Measurements from ENCODE around the gene PHRF1.

GRCh38 chr11:624705-625635 lies 48.7 kb downstream of the PHRF1 start, which contains the start of gene CDHR5:
- TF ChIP-seq EP300 (conservative IDR thresholded peaks at IDR 0.05; ENCODE audit: poor library complexity, severe bottlenecking) (no peak), CTCF (IDR thresholded peaks at IDR 0.05; ENCODE audit: poor library complexity, severe bottlenecking) (no peak), REST (IDR thresholded peaks at IDR 0.05; ENCODE audit: borderline replicate concordance) (no peak), EZH2 (IDR thresholded peaks at IDR 0.05; ENCODE audit: borderline replicate concordance, insufficient read depth, low read length, poor library complexity, severe bottlenecking) (no peak), RAD21 (conservative IDR thresholded peaks at IDR 0.05) (no peak), TAF1 (IDR thresholded peaks at IDR 0.05; ENCODE audit: low read depth) (no peak)
